DOHH2 (cell line): ENCODE measurements around the gene PIP5K1C.

Source experiments
- H3F3A ChIP-seq: fragments of 200-600 bp; sonication (generic), shearing (Covaris generic); 2 replicates; pipeline ENCODE4 v1.6.0; 2016; ENCODE audit warnings: antibody characterized with exemption, mild to moderate bottlenecking; ENCODE audit not compliant: control insufficient read depth, insufficient read depth
- H3K27ac ChIP-seq: fragments of 200-600 bp; sonication (generic); 2 replicates; pipeline ENCODE4 v1.5.1; 2014; ENCODE audit warnings: low read depth, mild to moderate bottlenecking, low read length, moderate library complexity
- H3K27me3 ChIP-seq: fragments of 200-600 bp; sonication (generic); 2 replicates; pipeline ENCODE4 v1.6.1; 2014; ENCODE audit warnings: mild to moderate bottlenecking, low read length, mixed read lengths; ENCODE audit not compliant: control insufficient read depth
- H3K36me3 ChIP-seq: fragments of 200-600 bp; sonication (generic); 2 replicates; pipeline ENCODE4 v1.6.1; 2014; ENCODE audit warnings: mild to moderate bottlenecking, low read length, moderate library complexity, mixed read lengths; ENCODE audit not compliant: control insufficient read depth
- H3K4me1 ChIP-seq: fragments of 200-600 bp; sonication (generic); 2 replicates; pipeline ENCODE4 v1.6.1; 2014; ENCODE audit warnings: mild to moderate bottlenecking, low read length, mixed read lengths; ENCODE audit not compliant: control insufficient read depth
- H3K4me2 ChIP-seq: fragments of 200-600 bp; sonication (generic); 2 replicates; pipeline ENCODE4 v1.6.0; 2014; ENCODE audit warnings: mild to moderate bottlenecking, low read length, moderate library complexity
- H3K4me3 ChIP-seq: fragments of 200-600 bp; sonication (generic); 2 replicates; pipeline ENCODE4 v1.5.1; 2014; ENCODE audit warnings: mild to moderate bottlenecking, low read length, mixed read lengths
- H3K79me2 ChIP-seq: fragments of 200-600 bp; sonication (generic); 2 replicates; pipeline ENCODE4 v1.6.1; 2014; ENCODE audit warnings: mild to moderate bottlenecking, low read length, mixed read lengths; ENCODE audit not compliant: control insufficient read depth
- H3K9me2 ChIP-seq: fragments of 200-600 bp; sonication (generic); replicated peaks from 2 replicates; pipeline ENCODE4 v1.6.1; 2014; ENCODE audit warnings: mild to moderate bottlenecking, low read length, mixed read lengths; ENCODE audit not compliant: control insufficient read depth
- H3K9me3 ChIP-seq: fragments of 200-600 bp; sonication (generic); 2 replicates; pipeline ENCODE4 v1.6.1; 2014; ENCODE audit warnings: antibody characterized with exemption, low read length, mixed read lengths; ENCODE audit not compliant: control insufficient read depth, insufficient read depth
- H4K20me1 ChIP-seq: fragments of 200-600 bp; sonication (generic); 2 replicates; pipeline ENCODE4 v1.6.0; 2014; ENCODE audit warnings: low read depth, mild to moderate bottlenecking, antibody characterized with exemption, low read length, moderate library complexity; ENCODE audit not compliant: control insufficient read depth, insufficient read depth
- CTCF ChIP-seq: fragments of 200-600 bp; sonication (generic); IDR thresholded peaks from one replicate; pipeline ENCODE4 v1.5.1; 2014; ENCODE audit warnings: antibody characterized with exemption, mild to moderate bottlenecking, low read depth, low read length; ENCODE audit not compliant: poor library complexity, severe bottlenecking
- EZH2phosphoT487 ChIP-seq: fragments of 200-600 bp; sonication (generic); IDR thresholded peaks from 2 replicates; pipeline ENCODE4 v1.6.1; 2017; ENCODE audit warnings: borderline replicate concordance, mild to moderate bottlenecking, antibody characterized with exemption, low read length, moderate library complexity, mixed read lengths

The PIP5K1C gene

GRCh38 chr19:3641515-3642269 lies 58.6 kb downstream of the PIP5K1C start:
- Histone ChIP-seq H3K4me1 (no peaks in the 10 kb centered on the region), H3K4me3 (no peak overlapping the region), H3K9me2 (no peaks in the 10 kb centered on the region), H3K79me2 (no peaks in the 10 kb centered on the region), H3K36me3 (no peaks in the 10 kb centered on the region), H3K4me2 (no peak overlapping the region), H3K27ac (no peak overlapping the region), H3K27me3 (no peaks in the 10 kb centered on the region), H3K9me3 (no peaks in the 10 kb centered on the region), H4K20me1 (no peaks in the 10 kb centered on the region), H3F3A (no peaks in the 10 kb centered on the region)
- TF ChIP-seq EZH2phosphoT487, result no peak
- no peak for TF ChIP-seq CTCF

- Histone ChIP-seq H3K79me2 (no peaks in the 10 kb centered on the region), H3K9me3 (no peaks in the 10 kb centered on the region), H3K9me2 (no peaks in the 10 kb centered on the region), H4K20me1 (no peaks in the 10 kb centered on the region), H3K4me3 (no peak overlapping the region), H3K4me2 (no peak overlapping the region), H3K4me1 (no peaks in the 10 kb centered on the region), H3K36me3 (no peaks in the 10 kb centered on the region), H3K27ac (no peak overlapping the region), H3K27me3 (no peaks in the 10 kb centered on the region), H3F3A (no peaks in the 10 kb centered on the region)
- TF ChIP-seq EZH2phosphoT487 (no peak), CTCF (no peak)
Observed at GRCh38 chr19:3639479-3639878, 60.8 kb downstream of the PIP5K1C start.

GRCh38 chr19:3638208-3639193 lies 61.8 kb downstream of the PIP5K1C start:
- no peaks in the 10 kb centered on the region for H3K36me3 ChIP-seq
- no peaks in the 10 kb centered on the region for H3K27me3 ChIP-seq
- H3K79me2 ChIP-seq, result no peaks in the 10 kb centered on the region
- H3K4me2 ChIP-seq, result no peak overlapping the region
- H3F3A ChIP-seq, result no peaks in the 10 kb centered on the region
- H3K4me3 ChIP-seq, result no peak overlapping the region
- H3K4me1 ChIP-seq, result no peaks in the 10 kb centered on the region
- H3K9me3 ChIP-seq, result no peaks in the 10 kb centered on the region
- TF ChIP-seq EZH2phosphoT487 (no peak), CTCF (no peak)
- no peaks in the 10 kb centered on the region for H4K20me1 ChIP-seq
- H3K9me2 ChIP-seq, result no peaks in the 10 kb centered on the region
- H3K27ac ChIP-seq, result no peak overlapping the region
